Measurements from ENCODE around the gene EPC1. TPM values are rescaled to one million over a fixed set of nuclear protein-coding genes. Genes with fewer than 3 reads are reported as not detected.

Gene EPC1
- total RNA-seq, 1 donor from 2014 or later: 40.3 TPM

DNA sequence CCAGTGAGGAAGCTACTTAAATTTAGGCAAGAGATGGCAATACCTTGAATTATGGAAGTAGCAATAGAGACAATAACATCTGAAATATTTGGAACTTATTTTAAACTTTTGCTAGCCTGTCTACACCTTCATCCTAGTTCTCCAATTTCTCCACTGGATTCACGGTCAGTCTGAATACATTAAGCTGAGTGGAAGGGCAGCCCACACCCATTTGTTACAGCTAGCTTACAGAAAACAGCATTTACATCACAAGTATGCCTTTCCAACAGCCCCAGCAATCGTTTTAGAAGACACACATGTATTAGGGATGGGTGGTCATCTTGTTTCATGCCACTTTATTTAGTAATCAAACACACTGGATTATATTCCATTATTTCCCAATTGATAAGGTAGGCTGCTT, 16.7 kb downstream of the EPC1 start:
- H3K27me3 ChIP-seq (ENCODE audit: low read depth): no peaks in the 10 kb centered on the region
- H3K9me3 ChIP-seq: no peaks in the 10 kb centered on the region
- ATAC-seq (no peak), DNase-seq (no peak)
- TF ChIP-seq, protein P1, sequence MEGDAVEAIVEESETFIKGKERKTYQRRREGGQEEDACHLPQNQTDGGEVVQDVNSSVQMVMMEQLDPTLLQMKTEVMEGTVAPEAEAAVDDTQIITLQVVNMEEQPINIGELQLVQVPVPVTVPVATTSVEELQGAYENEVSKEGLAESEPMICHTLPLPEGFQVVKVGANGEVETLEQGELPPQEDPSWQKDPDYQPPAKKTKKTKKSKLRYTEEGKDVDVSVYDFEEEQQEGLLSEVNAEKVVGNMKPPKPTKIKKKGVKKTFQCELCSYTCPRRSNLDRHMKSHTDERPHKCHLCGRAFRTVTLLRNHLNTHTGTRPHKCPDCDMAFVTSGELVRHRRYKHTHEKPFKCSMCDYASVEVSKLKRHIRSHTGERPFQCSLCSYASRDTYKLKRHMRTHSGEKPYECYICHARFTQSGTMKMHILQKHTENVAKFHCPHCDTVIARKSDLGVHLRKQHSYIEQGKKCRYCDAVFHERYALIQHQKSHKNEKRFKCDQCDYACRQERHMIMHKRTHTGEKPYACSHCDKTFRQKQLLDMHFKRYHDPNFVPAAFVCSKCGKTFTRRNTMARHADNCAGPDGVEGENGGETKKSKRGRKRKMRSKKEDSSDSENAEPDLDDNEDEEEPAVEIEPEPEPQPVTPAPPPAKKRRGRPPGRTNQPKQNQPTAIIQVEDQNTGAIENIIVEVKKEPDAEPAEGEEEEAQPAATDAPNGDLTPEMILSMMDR (IDR thresholded peaks at IDR 0.05): no peak
- H3K4me1 ChIP-seq: peaks cover 95% of the 10 kb centered on the region
- H3K4me3 ChIP-seq: no peak overlapping the region
- no peak overlapping the region for H3K27ac ChIP-seq
- H3K36me3 ChIP-seq: no peaks in the 10 kb centered on the region
- intact Hi-C loops (cut with DNase I): no loop called here

DNA sequence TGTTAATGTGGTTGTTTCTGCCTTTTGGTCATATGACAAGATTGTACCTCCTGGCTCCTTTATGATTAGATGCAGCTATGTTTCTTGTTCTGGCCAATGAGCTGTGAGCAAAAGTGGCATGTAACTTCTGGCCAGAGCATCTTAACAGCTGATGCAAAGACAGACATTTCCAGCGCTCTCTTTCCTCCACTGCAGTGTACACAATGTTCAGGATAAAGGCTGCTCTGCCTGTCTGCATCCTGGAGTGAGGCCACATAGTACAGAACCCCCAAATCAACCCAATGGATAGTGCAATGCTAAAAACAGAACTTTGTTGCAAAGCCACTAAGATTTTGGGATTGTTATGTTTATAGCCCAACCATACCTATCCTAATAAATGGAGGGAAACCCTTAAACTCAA, 17.9 kb downstream of the EPC1 start:
- intact Hi-C loops (cut with DNase I): no loop called here
- H3K36me3 ChIP-seq: no peaks in the 10 kb centered on the region
- H3K27ac ChIP-seq: no peak overlapping the region
- ATAC-seq (no peak), DNase-seq (no peak)
- H3K4me1 ChIP-seq: peaks cover 97% of the 10 kb centered on the region
- TF ChIP-seq, protein P1 (IDR thresholded peaks at IDR 0.05): no peak
- no peaks in the 10 kb centered on the region for H3K27me3 ChIP-seq (ENCODE audit: low read depth)
- no peaks in the 10 kb centered on the region for H3K9me3 ChIP-seq
- no peak overlapping the region for H3K4me3 ChIP-seq

DNA sequence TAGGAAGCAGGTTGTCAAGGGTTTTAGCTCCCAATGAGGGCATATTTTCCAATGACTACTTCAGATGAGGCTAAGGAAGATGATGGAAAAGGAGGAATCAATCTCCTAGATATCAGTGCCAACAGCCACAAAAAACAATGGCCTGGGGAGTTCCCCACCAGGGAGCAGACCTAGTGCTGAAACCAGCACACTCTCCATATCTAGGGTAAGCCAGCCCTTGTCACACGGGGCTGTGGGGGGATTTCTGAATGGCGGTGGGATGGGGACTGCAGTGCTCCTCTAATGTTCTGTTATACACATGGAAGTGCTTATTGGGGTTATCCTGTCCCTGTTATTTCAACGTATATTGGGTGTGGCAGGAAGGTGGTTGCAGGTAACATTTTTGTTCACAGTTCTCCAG, 18.5 kb downstream of the EPC1 start:
- TF ChIP-seq, protein P1 (IDR thresholded peaks at IDR 0.05): no peak
- intact Hi-C loops (cut with DNase I): no loop called here
- H3K27me3 ChIP-seq (ENCODE audit: low read depth): no peaks in the 10 kb centered on the region
- no peaks in the 10 kb centered on the region for H3K9me3 ChIP-seq
- H3K4me1 ChIP-seq: peaks cover 95% of the 10 kb centered on the region
- DNase-seq (no peak), ATAC-seq (no peak)
- H3K36me3 ChIP-seq: no peaks in the 10 kb centered on the region
- H3K27ac ChIP-seq: no peak overlapping the region
- H3K4me3 ChIP-seq: no peak overlapping the region

DNA sequence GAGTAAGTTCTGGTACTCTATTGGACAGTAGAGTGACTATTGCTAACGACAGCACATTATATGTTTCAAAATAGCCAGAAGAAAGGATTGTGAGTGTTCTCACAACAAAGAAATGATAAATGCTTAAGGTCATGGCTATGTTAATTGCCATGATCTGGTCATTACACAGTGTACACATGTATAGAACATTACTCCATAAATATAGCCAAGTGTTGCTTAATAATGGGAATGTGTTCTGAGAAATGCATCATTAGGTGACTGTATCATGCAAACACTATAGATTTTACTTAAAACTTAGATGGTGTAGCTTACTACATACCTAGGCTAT, 19.6 kb downstream of the EPC1 start:
- DNase-seq: no peak
- Histone ChIP-seq H3K4me1 (peaks cover 94% of the 10 kb centered on the region), H3K36me3 (no peaks in the 10 kb centered on the region), H3K27me3 (ENCODE audit: low read depth) (no peaks in the 10 kb centered on the region), H3K27ac (no peak overlapping the region), H3K4me3 (no peak overlapping the region), H3K9me3 (no peaks in the 10 kb centered on the region)
- TF ChIP-seq, protein P1 (IDR thresholded peaks at IDR 0.05): no peak
- intact Hi-C loops (cut with DNase I): no loop called here
- no peak for ATAC-seq

DNA sequence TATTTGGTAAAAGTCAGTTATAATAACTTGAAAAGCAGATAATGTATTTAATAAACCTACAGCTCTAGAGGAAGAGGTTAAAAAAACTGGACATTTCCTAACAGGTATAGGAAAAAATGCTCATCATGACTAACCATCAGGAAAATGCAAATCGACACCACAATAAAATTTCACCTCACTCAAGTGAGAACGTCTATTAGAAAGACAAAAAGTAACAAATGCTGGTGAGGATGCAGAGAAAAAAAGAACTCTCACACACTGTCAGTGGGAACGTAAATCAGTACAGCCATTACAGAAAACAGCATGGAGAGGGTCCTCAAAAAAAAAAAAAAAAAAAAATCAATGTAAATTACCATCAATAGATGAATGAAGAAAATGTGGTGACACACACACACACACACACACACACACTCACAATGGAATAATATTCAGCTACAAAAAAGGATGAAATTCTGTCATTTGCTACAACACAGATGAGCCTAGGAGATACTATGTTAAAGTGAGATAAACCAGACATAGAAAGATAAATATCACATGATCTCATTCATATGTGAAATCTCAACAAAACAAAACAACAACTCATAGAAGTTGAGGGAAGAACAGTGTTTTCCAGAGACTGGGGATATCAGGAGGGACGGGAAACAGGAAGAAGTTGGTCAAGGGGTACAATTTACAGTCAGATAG, 20.1 kb downstream of the EPC1 start:
- Histone ChIP-seq H3K36me3 (no peaks in the 10 kb centered on the region), H3K9me3 (no peaks in the 10 kb centered on the region), H3K4me1 (peaks cover 93% of the 10 kb centered on the region), H3K27me3 (ENCODE audit: low read depth) (no peaks in the 10 kb centered on the region), H3K27ac (no peak overlapping the region), H3K4me3 (no peak overlapping the region)
- TF ChIP-seq, protein P1 (IDR thresholded peaks at IDR 0.05): no peak
- ATAC-seq (no peak), DNase-seq (no peak)
- intact Hi-C loops (cut with DNase I): no loop called here
